PC-9 (cell line): Measurements from ENCODE around the gene SLC38A1. TPM values are rescaled to one million over a fixed set of nuclear protein-coding genes. Genes with fewer than 3 reads are reported as not detected.
A peak's percentile ranks its signal among the peaks of the same experiment; 100 is the strongest.
"Not testable (repeated sequence)": the region's sequence is repeated elsewhere in the genome, so short reads cannot be mapped to it uniquely, and the experiment has no call there.

Experiments
- BruUV-seq: library from RNA; stranded (reverse); fragments of 400-500 nt; replicated peaks from 2 replicates; lab custom pipeline; 2021; lab: Mats Ljungman, UMichigan
- CTCF ChIA-PET: fragments of 300-600 bp; sonication (Branson Sonifier 250); formaldehyde crosslinking; loops from one replicate; lab custom pipeline; 2022; ENCODE audit warnings: antibody characterized with exemption; lab: Charles Lee
- POLR2A ChIA-PET: fragments of 300-600 bp; sonication (Branson Sonifier 250); formaldehyde crosslinking; loops from one replicate; lab custom pipeline; 2022; ENCODE audit warnings: antibody characterized with exemption; ENCODE audit not compliant: unreplicated experiment; lab: Charles Lee
- DNase-seq, 2 experiments: peaks; one replicate each; pipeline versions ENCODE4 v3.0.0 to v3.0.0-alpha.2; 2015 to 2022; ENCODE audit warnings: mixed read lengths in 1 of 2
- H2AFZ ChIP-seq: fragments of 200-600 bp; sonication (generic); 2 replicates; pipeline ENCODE4 v1.8.1; 2017; ENCODE audit warnings: antibody characterized with exemption
- H3F3A ChIP-seq: fragments of 200-600 bp; sonication (generic); 2 replicates; pipeline ENCODE4 v1.8.1; 2017; ENCODE audit warnings: antibody characterized with exemption, mild to moderate bottlenecking, low read depth; ENCODE audit not compliant: insufficient read depth
- H3K27ac ChIP-seq: fragments of 200-600 bp; sonication (generic); 2 replicates; pipeline ENCODE4 v1.6.1; 2016; ENCODE audit warnings: mixed run types
- H3K27me3 ChIP-seq: fragments of 200-600 bp; sonication (generic); 2 replicates; pipeline ENCODE4 v1.6.1; 2016; ENCODE audit warnings: low read depth, mixed run types; ENCODE audit not compliant: insufficient read depth
- H3K36me3 ChIP-seq: fragments of 200-600 bp; sonication (generic); 2 replicates; pipeline ENCODE4 v1.6.1; 2016; ENCODE audit warnings: low read depth, mixed run types
- H3K4me1 ChIP-seq: fragments of 200-600 bp; sonication (generic); replicated peaks from 2 replicates; pipeline ENCODE4 v1.6.1; 2016; ENCODE audit warnings: mixed run types; ENCODE audit not compliant: insufficient read depth
- H3K4me2 ChIP-seq: fragments of 200-600 bp; sonication (generic); 2 replicates; pipeline ENCODE4 v1.6.1; 2017; ENCODE audit warnings: mixed run types
- H3K4me3 ChIP-seq: fragments of 200-600 bp; sonication (generic); 2 replicates; pipeline ENCODE4 v1.6.1; 2016; ENCODE audit warnings: mixed run types
- H3K79me2 ChIP-seq: fragments of 200-600 bp; sonication (generic); 2 replicates; pipeline ENCODE4 v1.6.1; 2017; ENCODE audit warnings: low read depth, mixed run types
- H3K9me2 ChIP-seq: fragments of 200-600 bp; sonication (generic); 2 replicates; pipeline ENCODE4 v1.8.1; 2017; ENCODE audit warnings: mild to moderate bottlenecking; ENCODE audit not compliant: insufficient read depth
- H3K9me3 ChIP-seq: fragments of 200-600 bp; sonication (generic); 2 replicates; pipeline ENCODE4 v1.8.1; 2016; ENCODE audit warnings: low read depth; ENCODE audit not compliant: insufficient read depth
- H4K20me1 ChIP-seq: fragments of 200-600 bp; sonication (generic); 2 replicates; pipeline ENCODE4 v1.8.1; 2017; ENCODE audit not compliant: insufficient read depth
- EZH2 ChIP-seq: fragments of 200-600 bp; sonication (generic); IDR thresholded peaks from 2 replicates; pipeline ENCODE4 v1.8.0; 2017; ENCODE audit warnings: antibody characterized with exemption, low read depth
- intact Hi-C: fragments of 100-400 bp; cut with micrococcal nuclease; formaldehyde crosslinking; loops from one replicate; pipeline ENCODE4 v1.10.0; 2022; ENCODE audit not compliant: unreplicated experiment
- total RNA-seq: library from RNA; stranded (reverse); gene quantifications from 2 replicates; pipeline ENCODE4 v1.2.3, GENCODE V29; 2021
- TF ChIP-seq, protein P1 (sequence below): fragments of 200-600 bp; sonication (generic); conservative IDR thresholded peaks from 2 replicates; pipeline ENCODE4 v1.6.1; 2017; ENCODE audit warnings: mixed run types, antibody characterized with exemption, mild to moderate bottlenecking, moderate library complexity

Gene SLC38A1
- total RNA-seq, 1 experiment from 2014 or later: 131 TPM

DNA sequence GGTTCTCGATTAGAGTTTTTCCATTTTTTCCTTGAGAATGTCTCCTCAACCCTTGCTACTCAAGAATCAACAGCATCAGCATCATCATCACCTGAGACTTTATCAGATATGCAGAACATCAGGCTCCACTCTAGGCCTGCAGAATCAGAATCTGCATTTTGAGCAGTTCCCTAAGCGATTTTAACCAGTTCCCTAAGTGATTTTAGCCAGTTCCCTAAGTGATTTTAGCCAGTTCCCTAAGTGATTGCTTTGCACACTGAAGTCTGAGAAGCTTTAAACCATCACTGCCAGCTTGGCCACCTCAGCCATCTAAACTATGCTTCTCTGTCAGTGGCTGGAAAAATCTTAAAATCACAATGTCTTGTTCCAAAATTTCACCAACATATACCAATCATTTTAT, 29.4 kb upstream of the SLC38A1 start:
- no peak overlapping the region for H3K4me3 ChIP-seq
- TF ChIP-seq, protein P1, sequence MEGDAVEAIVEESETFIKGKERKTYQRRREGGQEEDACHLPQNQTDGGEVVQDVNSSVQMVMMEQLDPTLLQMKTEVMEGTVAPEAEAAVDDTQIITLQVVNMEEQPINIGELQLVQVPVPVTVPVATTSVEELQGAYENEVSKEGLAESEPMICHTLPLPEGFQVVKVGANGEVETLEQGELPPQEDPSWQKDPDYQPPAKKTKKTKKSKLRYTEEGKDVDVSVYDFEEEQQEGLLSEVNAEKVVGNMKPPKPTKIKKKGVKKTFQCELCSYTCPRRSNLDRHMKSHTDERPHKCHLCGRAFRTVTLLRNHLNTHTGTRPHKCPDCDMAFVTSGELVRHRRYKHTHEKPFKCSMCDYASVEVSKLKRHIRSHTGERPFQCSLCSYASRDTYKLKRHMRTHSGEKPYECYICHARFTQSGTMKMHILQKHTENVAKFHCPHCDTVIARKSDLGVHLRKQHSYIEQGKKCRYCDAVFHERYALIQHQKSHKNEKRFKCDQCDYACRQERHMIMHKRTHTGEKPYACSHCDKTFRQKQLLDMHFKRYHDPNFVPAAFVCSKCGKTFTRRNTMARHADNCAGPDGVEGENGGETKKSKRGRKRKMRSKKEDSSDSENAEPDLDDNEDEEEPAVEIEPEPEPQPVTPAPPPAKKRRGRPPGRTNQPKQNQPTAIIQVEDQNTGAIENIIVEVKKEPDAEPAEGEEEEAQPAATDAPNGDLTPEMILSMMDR: no peak
- no peak for TF ChIP-seq EZH2
- no peaks in the 10 kb centered on the region for H3K9me3 ChIP-seq
- H3F3A ChIP-seq: no peaks in the 10 kb centered on the region
- no peaks in the 10 kb centered on the region for H3K79me2 ChIP-seq
- POLR2A ChIA-PET: no interaction called here
- no peaks in the 10 kb centered on the region for H3K4me1 ChIP-seq
- DNase-seq: no peak
- no peaks in the 10 kb centered on the region for H3K36me3 ChIP-seq
- H3K9me2 ChIP-seq: no peaks in the 10 kb centered on the region
- H3K27ac ChIP-seq: no peak overlapping the region
- intact Hi-C loops: no loop called here
- CTCF ChIA-PET: no interaction called here
- BruUV-seq: no TSS peak
- no peaks in the 10 kb centered on the region for H3K27me3 ChIP-seq
- H2AFZ ChIP-seq: no peak overlapping the region
- H4K20me1 ChIP-seq: no peaks in the 10 kb centered on the region
- H3K4me2 ChIP-seq: no peak overlapping the region

DNA sequence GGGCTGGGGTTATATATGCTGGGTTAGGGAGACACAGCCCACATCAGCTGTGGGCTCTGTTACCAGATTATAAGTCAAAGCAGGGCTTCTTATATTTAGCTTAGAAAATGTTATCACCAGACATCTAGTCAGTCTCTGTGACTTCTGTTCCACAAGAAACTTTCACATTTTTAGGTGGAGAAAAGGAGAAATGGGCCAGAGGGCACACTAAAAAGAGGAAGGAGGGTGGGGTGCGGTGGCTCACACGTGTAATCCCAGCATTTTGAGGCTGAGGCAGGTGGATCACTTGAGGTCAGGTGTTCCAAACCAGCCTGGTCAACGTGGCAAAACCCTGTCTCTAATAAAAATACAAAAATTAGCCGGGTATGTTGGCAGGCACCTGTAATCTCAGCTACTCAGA, 28.0 kb upstream of the SLC38A1 start:
- H3K36me3 ChIP-seq: no peaks in the 10 kb centered on the region
- DNase-seq: no peak
- H3K9me2 ChIP-seq: no peaks in the 10 kb centered on the region
- H3K27ac ChIP-seq: no peak overlapping the region
- CTCF ChIA-PET: no interaction called here
- H3K79me2 ChIP-seq: no peaks in the 10 kb centered on the region
- TF ChIP-seq, protein P1: no peak
- TF ChIP-seq EZH2: no peak
- H3F3A ChIP-seq: no peaks in the 10 kb centered on the region
- H3K4me1 ChIP-seq: no peaks in the 10 kb centered on the region
- POLR2A ChIA-PET: no interaction called here
- H2AFZ ChIP-seq: no peak overlapping the region
- no peak overlapping the region for H3K4me2 ChIP-seq
- H3K4me3 ChIP-seq: no peak overlapping the region
- H4K20me1 ChIP-seq: no peaks in the 10 kb centered on the region
- intact Hi-C loops: no loop called here
- H3K9me3 ChIP-seq: no peaks in the 10 kb centered on the region
- H3K27me3 ChIP-seq: no peaks in the 10 kb centered on the region
- BruUV-seq: no TSS peak

DNA sequence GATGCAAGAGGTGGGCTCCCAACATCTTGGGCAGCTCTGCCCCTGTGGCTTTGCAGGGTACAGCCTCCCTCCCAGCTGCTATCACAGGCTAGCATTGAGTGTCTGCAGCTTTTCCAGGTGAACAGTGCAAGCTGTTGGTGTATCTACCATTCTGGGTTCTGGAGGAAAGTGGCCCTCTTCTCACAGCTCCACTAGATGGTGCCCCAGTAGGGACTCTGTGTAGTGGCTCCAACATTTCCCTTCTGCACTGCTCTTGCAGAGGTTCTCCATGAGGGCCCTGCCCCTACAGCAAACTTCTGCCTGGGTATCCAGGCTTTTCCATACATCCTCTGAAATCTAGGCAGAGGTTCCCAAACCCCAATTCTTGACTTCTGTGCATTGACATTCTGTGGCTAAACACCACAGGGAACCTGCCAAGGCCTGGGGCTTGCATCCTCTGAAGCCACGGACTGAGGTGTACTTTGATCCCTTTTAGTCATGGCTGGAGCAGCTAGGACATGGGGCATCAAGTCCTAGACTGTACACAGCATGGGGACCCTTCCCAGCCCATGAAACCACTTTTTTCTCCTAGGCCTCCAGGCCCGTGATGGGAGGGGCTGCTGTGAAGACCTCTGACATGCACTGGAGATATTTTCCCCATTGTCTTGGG, 24.0 kb upstream of the SLC38A1 start:
- no peaks in the 10 kb centered on the region for H3F3A ChIP-seq
- no peak overlapping the region for H2AFZ ChIP-seq
- no peaks in the 10 kb centered on the region for H4K20me1 ChIP-seq
- intact Hi-C loops: no loop called here
- H3K4me2 ChIP-seq: no peak overlapping the region
- no peaks in the 10 kb centered on the region for H3K9me2 ChIP-seq
- no peaks in the 10 kb centered on the region for H3K36me3 ChIP-seq
- H3K4me1 ChIP-seq: no peaks in the 10 kb centered on the region
- H3K27me3 ChIP-seq: no peaks in the 10 kb centered on the region
- H3K9me3 ChIP-seq: no peaks in the 10 kb centered on the region; the same call in 1 of the 2 replicates
- no peak overlapping the region for H3K4me3 ChIP-seq
- DNase-seq: no peak
- BruUV-seq: no TSS peak
- no peaks in the 10 kb centered on the region for H3K79me2 ChIP-seq
- ChIA-PET CTCF (no interaction called here), POLR2A (interaction anchor here (0.6 kb wide), 1 partner anchor 163 kb away, joined by 3 read pairs; no protein-coding TSS in a partner anchor)
- no peak for TF ChIP-seq EZH2
- TF ChIP-seq, protein P1: 0 out of 2 replicates have a peak, but pooled peaks have one; percentile 15
- H3K27ac ChIP-seq: no peak overlapping the region

DNA sequence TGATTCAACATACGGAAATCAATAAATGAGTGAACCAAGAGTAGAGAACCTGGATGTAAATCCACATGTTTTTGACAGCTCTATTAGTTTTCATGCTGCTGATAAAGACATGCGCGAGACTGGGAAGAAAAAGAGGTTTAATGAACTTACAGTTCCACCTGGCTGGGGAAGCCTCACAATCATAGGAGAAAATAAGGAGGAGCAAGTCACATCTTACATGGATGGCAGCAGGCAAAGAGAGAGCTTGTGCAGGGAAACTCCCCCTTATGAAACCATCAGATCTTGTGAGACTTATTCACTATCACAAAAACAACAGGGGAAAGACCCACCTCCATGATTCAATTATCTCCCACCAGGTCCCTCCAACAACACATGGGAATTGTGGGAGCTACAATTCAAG, 23.1 kb upstream of the SLC38A1 start:
- H3K4me3 ChIP-seq, H2AFZ ChIP-seq, intact Hi-C loops, H3K9me2 ChIP-seq, H4K20me1 ChIP-seq, H3K4me1 ChIP-seq, H3K27me3 ChIP-seq, H3K4me2 ChIP-seq, CTCF ChIA-PET, H3K9me3 ChIP-seq, DNase-seq, BruUV-seq, H3K27ac ChIP-seq, H3F3A ChIP-seq, H3K79me2 ChIP-seq, H3K36me3 ChIP-seq: not testable (repeated sequence)
- POLR2A ChIA-PET: interaction anchor here (0.6 kb wide), 2 partner anchors 22 to 164 kb away, joined by 3 read pairs; no protein-coding TSS in a partner anchor

DNA sequence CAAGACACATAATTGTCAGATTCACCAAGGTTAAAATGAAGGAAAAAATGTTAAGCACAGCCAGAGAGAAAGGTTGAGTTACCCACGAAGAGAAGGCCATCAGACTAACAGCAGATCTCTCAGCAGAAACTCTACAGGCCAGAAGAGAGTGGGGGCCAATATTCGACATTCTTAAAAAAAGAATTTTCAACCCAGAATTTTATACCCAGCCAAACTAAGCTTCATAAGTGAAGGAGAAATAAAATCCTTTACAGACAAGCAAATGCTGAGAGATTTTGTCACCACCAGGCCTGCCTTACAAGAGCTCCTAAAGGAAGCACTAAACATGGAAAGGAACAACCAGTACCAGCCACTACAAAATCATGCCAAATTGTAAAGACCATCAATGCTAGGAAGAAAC, 16.3 kb upstream of the SLC38A1 start:
- H3K9me2 ChIP-seq, H3F3A ChIP-seq, H3K79me2 ChIP-seq, POLR2A ChIA-PET, H3K4me2 ChIP-seq, H4K20me1 ChIP-seq, intact Hi-C loops, H3K36me3 ChIP-seq, BruUV-seq, CTCF ChIA-PET, H3K4me1 ChIP-seq, H2AFZ ChIP-seq, DNase-seq, H3K4me3 ChIP-seq, H3K27ac ChIP-seq, H3K27me3 ChIP-seq: not testable (repeated sequence)
- peaks cover 19% of the 10 kb centered on the region for H3K9me3 ChIP-seq
